Measurements from ENCODE around the gene ZFAND6.

The ZFAND6 gene

DNA sequence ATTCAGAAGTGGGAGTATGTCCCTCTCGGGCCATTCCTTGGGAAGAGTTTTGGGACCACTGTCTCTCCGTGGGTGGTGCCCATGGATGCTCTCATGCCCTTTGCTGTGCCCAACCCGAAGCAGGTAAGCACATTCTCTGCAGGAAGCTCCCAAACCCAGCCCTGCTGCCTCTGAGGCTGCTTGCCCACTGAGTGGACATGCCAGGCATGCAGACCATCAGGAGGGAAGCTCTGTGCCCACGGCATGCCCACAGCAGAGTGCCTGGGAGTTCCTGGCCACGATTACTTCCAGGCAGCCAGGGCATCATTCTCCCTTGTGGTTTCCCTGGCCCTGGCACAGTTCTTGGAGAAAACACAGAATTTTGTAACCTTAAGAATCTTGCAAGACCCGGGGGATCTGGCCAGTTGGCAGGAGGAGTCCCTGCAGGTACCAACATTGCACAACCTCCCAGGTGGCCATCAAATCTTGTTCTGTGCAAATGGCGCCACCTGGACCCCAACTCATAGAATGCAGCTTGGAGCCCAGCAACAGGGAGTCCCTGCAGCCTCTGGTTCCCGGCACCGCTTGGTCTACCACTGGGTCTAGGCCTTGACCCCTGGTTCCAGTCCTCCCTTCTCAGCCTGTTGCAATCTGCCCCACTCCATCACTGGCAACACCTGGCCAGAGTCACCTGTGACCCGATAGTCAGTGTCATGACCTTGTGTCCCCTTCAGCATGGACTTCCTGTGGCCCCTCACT, 113.7 kb downstream of the ZFAND6 start:
- no peak for DNase-seq

DNA sequence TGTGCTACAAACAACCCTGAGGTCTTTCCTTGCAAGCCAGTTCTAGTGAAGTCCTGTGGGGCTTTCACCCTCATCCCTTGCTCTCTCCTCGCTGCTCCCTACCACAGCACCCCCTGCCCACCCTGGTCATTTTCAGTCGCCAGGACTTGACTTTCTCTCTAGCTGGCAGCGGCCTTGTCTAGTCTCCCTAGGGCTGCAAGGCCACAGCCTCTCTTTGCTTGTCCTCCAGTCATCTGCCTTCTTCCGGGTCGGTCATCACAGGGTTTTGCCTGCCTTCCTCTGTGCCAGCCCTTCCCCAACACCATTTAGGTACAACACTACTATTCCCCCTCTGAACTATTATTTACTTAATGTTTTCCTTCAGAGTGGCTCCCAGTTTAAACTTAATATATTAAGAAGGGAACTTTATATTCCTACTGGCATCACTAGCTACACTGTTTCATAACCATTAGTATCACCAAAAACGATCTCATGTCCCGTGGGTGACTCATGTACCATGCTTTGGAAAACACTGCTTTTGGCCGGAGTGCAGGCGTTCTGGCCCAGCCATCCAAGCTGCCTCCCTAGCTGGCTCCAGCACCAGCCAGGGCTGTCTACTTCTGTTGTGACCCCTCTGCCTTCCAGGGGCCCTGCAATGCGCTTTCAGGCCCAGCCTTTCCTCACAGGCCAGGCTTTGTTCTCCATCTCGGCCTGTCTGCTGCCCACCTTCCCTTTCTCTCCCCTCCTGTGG, 114.7 kb downstream of the ZFAND6 start:
- DNase-seq, result no peak

DNA sequence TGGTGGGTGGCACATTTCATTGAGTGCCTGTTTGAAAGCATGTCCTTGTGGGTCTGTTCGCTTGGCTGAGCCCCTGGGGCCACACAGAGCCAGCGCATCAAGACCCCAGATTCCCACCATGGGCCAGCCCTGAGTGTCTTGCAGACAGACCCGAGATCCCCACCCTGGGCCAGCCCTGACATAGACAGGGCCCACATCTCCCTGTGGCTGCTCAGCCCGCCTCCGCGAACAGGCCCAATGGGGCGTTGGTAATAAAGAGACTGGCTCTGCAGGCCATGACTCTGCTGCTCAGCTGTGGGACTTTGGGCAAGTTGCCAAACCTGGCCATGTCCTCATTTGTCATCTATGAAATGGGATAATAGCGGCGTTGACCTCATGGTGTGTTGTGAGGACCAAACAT, 116.0 kb downstream of the ZFAND6 start:
- DNase-seq, result no peak

DNA sequence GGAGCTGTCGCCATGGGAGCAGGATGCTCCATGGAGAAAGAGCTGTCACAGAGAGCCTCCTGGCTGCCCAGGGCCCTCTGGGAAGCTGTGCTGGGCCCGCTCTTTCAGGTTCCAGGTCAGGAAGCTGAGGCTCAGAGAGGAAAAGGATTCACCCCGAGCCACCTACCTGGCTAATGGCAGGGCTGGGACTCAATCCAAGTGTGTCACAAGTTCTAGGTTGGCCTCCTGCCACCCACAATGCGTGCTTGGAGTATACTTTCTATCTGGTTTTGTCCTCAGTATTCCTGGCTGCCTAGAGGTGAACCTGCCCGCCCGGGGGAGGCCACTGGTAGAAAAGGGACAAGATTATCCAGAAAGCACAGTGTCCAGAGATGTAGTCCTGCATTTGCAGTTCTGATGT, 117.0 kb downstream of the ZFAND6 start:
- DNase-seq, result no peak

GRCh38 chr15:80177156-80177555, 117.7 kb downstream of the ZFAND6 start:
- DNase-seq, result no peak

DNA sequence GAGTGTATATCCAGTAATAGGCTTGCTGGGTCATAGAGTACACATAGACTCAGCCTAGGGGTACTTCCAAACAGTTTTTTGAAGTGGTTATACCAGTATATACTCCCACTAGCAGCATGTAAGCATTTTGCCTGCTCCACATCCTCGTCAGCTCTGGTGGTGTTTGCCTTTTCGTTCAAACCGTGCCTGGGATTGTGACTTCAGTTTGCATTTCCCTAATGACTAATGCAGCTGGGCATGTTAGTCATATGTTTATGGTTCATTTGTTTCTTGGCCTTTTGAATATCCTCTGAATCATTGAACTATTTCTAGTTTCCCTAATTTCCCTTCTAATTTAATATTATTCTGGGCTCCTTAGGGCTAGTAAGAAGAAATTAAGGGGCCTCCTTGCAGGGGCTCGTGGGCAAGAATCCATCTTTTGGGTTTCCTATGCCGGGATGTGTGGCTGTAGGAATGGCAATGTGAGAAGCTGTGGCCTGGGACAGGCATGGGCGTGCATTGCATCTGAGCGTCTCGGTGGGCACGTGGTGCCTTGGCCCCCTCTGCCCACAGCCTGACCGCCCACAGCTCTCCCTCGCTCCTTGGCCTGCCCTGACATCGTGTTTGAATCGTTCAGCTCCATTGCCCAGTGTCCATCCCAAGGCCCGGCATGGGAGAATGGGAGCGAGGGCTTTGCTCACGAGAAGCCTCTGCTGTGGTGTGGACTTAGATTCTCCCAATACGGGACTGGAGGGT, 119.7 kb downstream of the ZFAND6 start:
- no peak for DNase-seq

- DNase-seq, result no peak
Measured at GRCh38 chr15:80179935-80180334, 120.5 kb downstream of the ZFAND6 start.

DNA sequence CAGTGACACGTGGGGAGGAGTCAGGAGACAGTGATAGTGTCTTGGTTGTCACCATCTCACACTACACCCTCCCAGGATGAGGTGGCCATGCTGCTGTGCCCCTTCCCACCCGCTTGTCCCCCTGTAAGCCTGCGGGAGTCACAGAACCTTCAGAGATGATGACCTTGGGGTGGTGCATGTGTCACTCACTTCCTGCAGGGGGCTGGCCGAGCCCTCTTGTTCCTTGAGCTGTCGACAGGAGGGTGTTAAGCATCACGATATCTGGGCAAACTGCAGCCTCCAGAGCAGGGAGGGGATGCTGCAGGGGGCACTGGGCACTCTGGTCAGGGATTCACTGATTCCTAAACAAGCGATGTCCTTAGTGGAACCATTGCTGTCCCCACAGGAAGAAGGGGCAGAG, 121.0 kb downstream of the ZFAND6 start:
- no peak for DNase-seq

GRCh38 chr15:80180986-80181385, 121.5 kb downstream of the ZFAND6 start:
- DNase-seq, result no peak

DNA sequence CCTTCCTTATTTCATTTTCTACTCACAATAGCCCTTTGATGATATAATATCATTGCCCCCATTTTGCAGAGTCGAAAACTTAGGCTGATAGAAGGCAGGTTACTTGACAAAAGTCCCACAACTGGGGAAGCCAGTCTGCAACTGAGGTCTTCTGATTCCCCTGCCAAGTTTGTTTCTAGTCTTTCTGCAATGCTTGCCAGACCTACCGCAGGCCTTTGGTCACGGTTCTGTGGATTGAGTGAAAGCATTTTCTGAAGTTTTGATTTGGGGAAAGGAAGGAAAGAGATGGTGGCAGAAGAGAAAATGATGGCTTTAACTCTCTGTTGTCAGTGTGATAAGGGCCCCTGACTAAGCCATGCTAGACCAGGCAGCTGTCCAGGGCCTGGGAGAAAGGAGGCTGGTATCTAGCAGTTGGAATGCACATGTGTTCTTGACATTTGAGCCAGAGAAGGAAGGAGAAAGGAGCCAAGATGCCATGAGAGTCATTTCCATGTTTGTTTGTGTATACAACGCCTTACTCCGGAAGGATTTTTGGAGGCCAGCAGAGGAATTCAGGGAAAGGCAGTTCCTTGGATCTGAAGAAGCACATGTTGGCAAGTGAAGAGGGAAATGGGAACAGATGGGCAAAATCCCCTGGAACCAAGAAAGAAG, 123.3 kb downstream of the ZFAND6 start:
- no peak for DNase-seq

GRCh38 chr15:80183306-80183705, 123.8 kb downstream of the ZFAND6 start:
- no peak for DNase-seq

DNA sequence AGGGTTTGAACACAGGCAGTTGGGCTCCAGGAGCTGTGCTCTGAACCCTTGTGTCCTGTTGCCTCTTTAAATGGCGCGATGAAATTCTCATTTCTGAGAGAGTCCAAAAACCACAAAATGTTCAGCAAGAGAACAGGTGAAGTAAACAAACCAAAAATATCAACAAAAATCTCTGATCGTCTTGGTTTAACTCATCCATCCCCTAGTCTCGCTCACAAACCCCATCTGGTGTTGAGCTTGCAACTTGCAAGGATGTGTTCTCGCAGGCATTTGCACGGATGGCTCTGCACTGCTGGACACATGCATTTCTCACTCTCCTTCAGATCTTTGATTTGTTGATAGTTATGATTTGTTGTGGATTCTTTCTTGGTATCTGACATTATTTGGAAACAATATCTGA, 124.4 kb downstream of the ZFAND6 start:
- peak; percentile 26 for DNase-seq

GRCh38 chr15:80184554-80184953, 125.1 kb downstream of the ZFAND6 start:
- DNase-seq, result no peak

- DNase-seq, result no peak
Measured at GRCh38 chr15:80185152-80185551, 125.7 kb downstream of the ZFAND6 start.

DNA sequence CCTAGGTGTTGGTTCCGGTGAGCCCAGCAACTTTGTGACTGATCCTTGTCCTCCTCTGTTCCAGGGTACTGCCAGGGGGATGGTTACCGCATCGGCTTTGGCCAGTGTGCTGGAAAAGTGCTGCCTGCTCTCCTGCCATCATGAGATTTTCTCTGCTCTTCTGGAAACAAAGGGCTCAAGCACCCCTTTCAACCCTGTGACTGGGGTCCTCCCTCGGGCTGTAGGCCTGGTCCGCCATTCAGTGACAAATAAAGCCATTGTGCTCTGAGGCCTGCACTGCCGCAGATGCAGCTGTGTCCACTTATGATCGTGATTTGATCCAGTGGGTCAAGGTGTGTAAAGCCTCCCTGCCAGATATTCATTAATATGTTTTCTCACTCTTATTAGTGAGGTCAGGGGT, 126.6 kb downstream of the ZFAND6 start:
- DNase-seq, result no peak

DNA sequence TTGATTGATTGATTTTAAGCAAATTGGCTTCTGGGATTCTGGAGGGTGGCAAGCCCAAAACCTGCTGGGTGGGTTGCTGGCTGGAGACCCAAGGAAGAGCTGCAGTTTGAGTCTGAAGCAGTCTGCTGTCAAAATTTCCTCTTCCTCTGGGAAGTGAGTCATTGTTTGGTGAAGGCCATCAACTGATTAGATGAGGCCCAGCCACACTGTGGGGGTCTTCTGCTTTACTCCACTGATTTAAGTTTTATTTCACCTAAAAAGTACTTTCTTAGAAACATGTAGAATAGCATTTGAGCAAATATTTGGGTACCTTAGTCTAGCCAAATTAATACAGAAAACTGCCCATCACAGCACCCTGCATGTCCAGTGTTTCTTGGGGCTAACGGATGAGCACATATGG, 127.1 kb downstream of the ZFAND6 start:
- DNase-seq, result no peak

All from NCI-H1694 treated with DMSO at 0.1 percent for 48 hours (cell line).